Amniotic stem cell (primary cell): ENCODE measurements around the gene MRPL22.
"Not testable (repeated sequence)": the region's sequence is repeated elsewhere in the genome, so short reads cannot be mapped to it uniquely, and the experiment has no call there.

Experiments used
- DNase-seq: peaks from one replicate; lab custom pipeline; 2025; lab: John Stamatoyannopoulos, UW

Gene MRPL22

DNA sequence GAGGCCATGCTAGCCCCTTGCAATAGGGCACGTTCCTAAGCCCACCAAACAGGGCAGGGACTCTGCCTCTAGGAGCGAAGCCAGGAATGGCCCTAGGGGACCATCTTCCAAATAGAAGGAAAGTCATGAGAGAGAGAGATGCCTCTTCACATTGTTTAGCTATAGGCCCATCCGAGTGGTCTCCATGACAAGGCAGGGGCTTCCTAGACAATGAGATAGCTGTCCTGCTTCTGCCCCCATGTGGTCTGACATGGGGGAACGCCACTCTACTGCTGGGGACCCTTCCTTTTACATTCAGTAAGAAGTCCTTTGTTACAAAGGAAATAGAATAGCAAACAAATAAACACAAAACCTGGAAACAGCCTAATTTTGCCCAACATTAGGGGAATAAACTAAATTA is 54.8 kb downstream of the MRPL22 start:
- no peak for DNase-seq

DNA sequence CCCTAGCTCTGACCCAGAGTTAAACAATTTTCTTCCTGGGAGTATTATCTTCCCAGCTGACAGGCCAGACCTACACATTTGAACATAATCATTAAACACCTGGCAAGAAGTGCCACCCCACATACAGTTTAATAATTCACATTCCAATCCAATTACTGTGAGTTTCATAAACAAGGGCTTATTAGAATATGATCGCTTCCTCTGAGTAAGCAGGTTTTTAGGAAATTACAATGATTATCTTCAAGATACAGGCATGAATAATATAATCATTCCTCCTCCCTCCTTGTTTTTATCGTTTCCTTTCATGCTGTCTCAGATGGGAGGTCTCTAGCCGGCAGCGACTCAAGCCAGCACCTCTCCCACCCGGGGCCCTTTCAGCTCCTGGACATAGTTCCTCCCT is 56.9 kb downstream of the MRPL22 start:
- DNase-seq = no peak

DNA sequence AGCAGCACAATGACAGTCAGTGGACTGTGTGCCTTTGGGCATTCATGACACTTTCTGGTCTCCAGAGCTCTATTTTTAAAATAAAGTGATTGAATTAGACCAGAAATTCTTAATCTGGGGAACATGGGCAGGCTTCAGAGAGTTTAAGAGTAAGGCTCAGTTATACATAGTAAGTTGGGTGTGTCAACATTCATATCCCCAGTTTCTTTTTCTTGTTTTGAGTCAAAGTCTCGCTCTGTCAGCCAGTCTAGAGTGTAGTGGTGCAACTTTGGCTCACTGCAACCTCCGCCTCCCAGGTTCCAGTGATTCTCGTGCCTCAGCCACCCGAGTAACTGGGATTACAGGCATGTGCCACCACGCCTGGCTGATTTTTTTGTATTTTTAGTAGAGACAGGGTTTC is 59.0 kb downstream of the MRPL22 start:
- no peak for DNase-seq

DNA sequence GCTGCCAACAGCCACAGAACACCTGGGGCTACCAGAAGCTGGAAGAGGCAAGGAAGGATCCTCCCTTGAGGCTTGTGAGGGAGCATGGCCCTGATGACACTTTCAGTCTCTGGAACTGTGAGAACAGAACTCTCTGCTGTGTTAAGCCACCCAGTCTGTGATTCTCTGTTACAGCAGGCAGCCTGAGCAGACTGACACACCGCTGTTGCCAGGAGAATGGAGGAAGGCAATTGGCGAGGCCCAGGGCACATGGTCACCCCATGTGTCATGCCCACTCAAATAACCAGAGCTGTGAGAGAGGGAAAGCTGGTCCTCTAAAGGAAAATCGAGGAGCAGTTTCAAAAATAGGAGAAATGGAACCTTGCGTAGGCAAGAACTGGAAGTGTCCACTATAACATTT is 60.6 kb downstream of the MRPL22 start:
- DNase-seq = no peak

DNA sequence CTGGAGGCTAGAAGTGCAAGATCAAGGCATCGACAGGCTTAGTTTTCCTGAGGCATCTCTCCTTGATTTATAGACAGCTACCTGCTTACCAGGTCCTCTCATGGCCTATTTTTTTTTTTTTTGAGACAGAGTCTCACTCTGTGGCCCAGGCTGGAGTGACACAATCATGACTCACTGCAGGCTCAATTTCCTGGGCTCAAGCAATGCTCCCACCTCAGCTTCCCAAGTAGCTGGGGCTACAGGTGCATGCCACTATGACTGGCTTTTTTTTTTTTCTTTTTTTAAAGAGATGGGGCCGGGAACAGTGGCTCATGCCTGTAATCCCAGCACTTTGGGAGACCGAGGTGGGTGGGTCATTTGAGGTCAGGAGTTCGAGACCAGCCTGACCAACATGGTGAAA is 61.8 kb downstream of the MRPL22 start:
- not testable (repeated sequence) for DNase-seq

DNA sequence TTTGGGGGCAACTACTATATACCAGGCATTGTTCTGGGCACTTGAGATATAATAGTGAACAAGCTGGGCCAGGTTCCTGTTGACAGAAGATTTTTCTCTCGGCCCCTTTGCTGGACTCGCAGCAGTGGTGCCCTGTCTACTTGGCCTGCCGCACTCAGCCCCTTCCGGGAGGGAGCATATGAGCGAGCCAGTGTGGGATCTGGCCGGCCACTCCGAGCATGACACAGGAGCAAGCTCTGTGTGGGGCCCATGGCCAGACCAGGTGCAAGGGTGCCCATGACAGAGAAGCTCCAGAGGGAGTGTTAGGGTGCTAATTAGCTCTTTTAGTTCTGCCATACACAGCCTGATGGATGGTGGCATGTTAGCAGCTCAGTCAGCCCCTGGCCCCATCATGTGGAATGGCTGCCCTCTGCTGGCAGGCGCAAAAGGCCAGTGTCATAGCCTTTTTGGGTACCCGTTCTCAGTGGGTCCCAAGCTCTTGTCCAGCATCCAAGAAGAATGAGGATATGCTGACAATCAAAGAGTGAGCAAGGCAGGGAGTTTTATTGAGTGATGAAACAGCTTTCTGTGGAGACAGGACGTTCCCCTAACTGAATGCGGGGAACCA is 63.4 kb downstream of the MRPL22 start:
- no peak for DNase-seq

DNA sequence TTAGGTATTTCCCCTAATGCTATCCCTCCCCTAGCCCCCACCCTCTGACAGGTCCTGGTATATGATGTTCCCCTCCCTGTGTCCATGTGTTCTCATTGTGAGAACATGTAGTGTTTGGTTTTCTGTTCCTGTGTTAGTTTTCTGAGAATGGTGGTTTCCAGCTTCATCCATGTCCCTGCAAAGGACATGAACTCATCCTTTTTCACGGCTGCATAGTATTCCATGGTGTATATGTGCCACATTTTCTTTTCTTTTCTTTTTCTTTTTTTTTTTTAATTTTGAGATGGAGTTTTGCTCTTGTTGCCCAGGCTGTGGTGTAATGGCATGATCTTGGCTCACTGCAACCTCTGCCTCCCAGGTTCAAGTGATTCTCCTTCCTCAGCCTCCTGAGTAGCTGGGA is 65.4 kb downstream of the MRPL22 start:
- not testable (repeated sequence) for DNase-seq

DNA sequence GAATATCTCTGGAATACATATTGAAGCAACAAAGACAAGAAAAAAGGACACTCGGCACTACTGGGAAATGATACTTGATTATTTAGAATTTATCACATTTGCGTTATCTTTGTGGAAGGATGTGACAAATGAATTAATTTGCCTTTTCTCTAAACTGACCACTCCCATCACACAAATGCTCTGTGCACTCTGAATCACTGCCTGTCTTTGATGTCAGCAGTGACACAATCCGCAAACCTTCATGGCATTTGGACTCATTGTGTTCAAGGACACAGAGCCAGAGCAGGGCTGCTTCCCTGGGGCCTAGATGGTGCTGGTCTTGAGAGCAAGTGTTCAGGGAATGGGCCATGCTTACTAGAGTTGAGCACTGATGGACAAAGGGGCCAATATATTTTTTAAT is 67.8 kb downstream of the MRPL22 start:
- no peak for DNase-seq

DNA sequence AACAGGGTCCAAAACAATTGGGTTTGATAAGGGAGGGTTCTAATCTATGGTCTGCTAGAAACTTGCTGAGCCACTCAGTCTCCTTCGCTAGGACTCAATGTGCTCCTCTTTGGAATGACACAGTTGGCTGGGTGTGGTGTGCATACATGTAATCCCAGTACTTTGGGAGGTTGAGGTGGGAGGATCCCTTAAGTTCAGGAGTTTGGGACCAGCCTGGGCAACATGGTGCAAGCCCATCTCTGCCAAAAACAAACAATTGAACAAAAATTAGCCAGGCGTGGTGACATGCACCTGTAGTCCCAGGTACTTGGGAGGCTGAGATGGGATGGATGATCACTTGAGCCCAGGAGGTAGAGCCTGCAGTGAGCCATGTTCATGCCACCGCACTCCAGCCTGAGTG is 70.0 kb downstream of the MRPL22 start:
- DNase-seq = no peak

DNA sequence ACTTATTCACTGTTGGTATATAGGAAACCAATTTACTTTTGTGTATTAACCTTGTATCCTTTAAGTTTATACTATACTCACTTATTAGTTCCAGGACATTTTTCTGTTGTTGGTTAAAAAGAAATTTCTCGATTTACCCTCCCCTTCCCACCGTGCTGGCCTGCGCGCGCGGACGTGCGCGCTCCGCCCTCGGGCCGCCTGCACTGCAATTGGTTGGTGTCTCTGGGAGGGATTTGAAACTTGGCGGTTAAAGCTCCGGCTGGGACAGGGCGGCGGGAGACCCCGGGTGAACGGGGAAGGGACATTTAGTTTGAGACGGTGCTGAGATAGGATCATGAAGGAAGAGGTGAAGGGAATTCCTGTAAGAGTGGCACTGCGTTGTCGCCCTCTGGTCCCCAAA is 72.7 kb downstream of the MRPL22 start, which contains the start of gene KIF4B:
Gene KIF4B (plus strand): TSS at position 230 of the 400 bp plus-strand sequence. CDS start 105 bp downstream, at position 335.
- no peak for DNase-seq

DNA sequence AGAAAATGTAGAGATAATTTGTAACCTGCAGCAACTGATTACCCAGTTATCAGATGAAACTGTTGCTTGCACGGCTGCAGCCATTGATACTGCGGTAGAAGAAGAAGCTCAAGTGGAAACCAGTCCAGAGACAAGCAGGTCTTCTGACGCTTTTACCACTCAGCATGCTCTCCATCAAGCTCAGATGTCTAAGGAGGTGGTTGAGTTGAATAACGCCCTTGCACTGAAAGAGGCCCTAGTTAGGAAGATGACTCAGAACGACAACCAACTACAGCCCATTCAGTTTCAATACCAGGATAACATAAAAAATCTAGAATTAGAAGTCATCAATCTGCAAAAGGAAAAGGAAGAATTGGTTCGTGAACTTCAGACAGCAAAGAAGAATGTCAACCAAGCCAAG is 74.4 kb downstream of the MRPL22 start:
- DNase-seq = no peak

DNA sequence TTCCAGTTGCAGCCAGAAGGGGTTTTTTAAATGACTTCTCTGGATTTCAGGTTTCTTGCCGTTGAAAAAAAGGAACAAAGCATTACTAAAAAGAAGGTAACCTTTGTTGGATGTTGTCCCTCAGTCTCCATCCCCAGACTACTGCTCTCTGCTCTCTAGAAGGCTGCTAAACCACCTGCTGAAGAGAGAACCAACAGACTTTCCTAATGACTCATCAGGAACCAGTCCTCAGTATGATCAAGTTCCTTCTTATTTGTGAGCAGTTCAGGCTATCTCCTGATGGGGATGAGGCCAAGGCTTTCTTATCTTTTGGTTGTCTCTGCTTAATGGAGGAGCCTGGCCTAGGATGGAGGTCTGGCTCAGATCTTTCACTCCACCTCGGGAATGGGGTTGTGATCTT is 76.7 kb downstream of the MRPL22 start:
- no peak for DNase-seq
